Activated CD8-positive, alpha-beta T cell treated with anti-CD3 and anti-CD28 coated beads, Interleukin-2, amount 10 ng/mL, durations not matched to agents 7 days and 5 days (primary cell): ENCODE measurements around the gene NEO1. TPM values are rescaled to one million over a fixed set of nuclear protein-coding genes. Genes with fewer than 3 reads are reported as not detected.
A peak's percentile ranks its signal among the peaks of the same experiment; 100 is the strongest.

Source experiments
- ATAC-seq: fragments of 150-1000 bp; cut with Tn5 transposase; one replicate; pipeline ENCODE4 v1.10.0; 2021; ENCODE audit warnings: moderate library complexity
- CTCF ChIA-PET: fragments of 350-600 bp; sonication (Branson Sonifier 250); formaldehyde crosslinking; loops from one replicate; lab custom pipeline; 2021; ENCODE audit warnings: antibody characterized with exemption; lab: Charles Lee
- POLR2A ChIA-PET: fragments of 350-600 bp; sonication (Branson Sonifier 250); formaldehyde crosslinking; loops from one replicate; lab custom pipeline; 2021; ENCODE audit warnings: antibody characterized with exemption; lab: Charles Lee
- DNase-seq: peaks from one replicate; pipeline ENCODE4 v3.0.0-alpha.2; 2020
- H3K27ac Mint-ChIP-seq: one replicate; pipeline ENCODE4 v1.8.0; 2021; ENCODE audit warnings: mild to moderate bottlenecking, mixed read lengths
- H3K27me3 Mint-ChIP-seq: one replicate; pipeline ENCODE4 v1.8.0; 2021; ENCODE audit warnings: low read depth, mixed read lengths
- H3K36me3 Mint-ChIP-seq: one replicate; pipeline ENCODE4 v1.8.0; 2021; ENCODE audit warnings: low read depth, mixed read lengths
- H3K4me1 Mint-ChIP-seq: one replicate; pipeline ENCODE4 v1.8.0; 2021; ENCODE audit warnings: low read depth, mixed read lengths
- H3K4me3 Mint-ChIP-seq: one replicate; pipeline ENCODE4 v1.8.0; 2021; ENCODE audit warnings: mild to moderate bottlenecking, mixed read lengths
- H3K9me3 Mint-ChIP-seq: one replicate; pipeline ENCODE4 v1.8.0; 2022; ENCODE audit warnings: mixed read lengths; ENCODE audit not compliant: insufficient read depth
- total RNA-seq, 2 experiments: library from RNA; stranded (reverse); gene quantifications; one replicate each; pipeline ENCODE4 v1.2.3, GENCODE V29; 2021

The NEO1 gene
- total RNA-seq, 2 experiments from 2014 or later = 0.78 to 1.7 TPM

DNA sequence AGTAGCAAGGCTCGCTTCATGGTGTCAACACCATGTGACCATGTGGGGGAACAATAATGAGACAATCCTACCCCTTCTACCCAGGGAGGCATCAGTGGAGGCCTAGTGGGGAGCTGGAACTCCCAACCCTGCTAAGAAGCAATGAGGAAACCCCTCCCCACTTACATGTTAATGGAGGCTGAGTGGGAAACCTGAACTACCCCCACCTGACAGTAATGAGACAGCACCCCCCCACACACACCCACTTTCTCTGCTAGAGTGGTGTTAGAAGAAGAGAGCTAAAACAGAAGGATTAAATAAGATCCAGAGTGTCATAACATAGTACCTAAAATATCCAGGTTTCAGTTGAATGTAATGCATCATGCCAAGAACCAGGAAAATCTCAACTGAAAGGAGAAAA lies 78.6 kb downstream of the NEO1 start:
- POLR2A ChIA-PET = no interaction called here
- peaks cover 6% of the 10 kb centered on the region for H3K27me3 Mint-ChIP-seq
- H3K36me3 Mint-ChIP-seq = no peaks in the 10 kb centered on the region

DNA sequence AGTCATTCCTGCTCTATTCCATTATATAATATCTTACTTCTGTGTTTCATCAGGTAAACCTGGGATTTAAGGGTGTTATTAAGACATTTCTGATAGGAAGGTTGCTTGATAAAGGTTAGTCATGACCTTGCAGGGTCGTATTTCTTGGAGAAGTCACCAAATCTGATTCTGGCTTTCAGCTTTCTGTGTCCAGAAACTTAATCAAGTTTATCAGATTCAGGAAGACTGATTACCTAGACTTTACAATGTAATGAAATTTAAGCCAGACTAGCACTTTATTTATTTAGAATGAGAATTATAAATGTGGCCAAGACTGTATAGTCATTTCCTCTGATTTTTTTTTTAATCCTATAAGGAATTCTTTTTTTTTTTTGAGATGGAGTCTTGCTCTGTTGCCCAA lies 81.9 kb downstream of the NEO1 start:
- POLR2A ChIA-PET = no interaction called here
- no peaks in the 10 kb centered on the region for H3K4me1 Mint-ChIP-seq
- no peak for DNase-seq
- no peaks in the 10 kb centered on the region for H3K9me3 Mint-ChIP-seq
- no peaks in the 10 kb centered on the region for H3K36me3 Mint-ChIP-seq
- no peak for ATAC-seq
- no peak overlapping the region for H3K4me3 Mint-ChIP-seq
- no peak overlapping the region for H3K27ac Mint-ChIP-seq
- H3K27me3 Mint-ChIP-seq = peaks cover 6% of the 10 kb centered on the region
- CTCF ChIA-PET = no interaction called here

More for the DNA sequence above, 78.6 kb downstream of the NEO1 start:
- Mint-ChIP-seq H3K4me1 (no peaks in the 10 kb centered on the region), H3K27ac (no peak overlapping the region), H3K9me3 (no peaks in the 10 kb centered on the region), H3K4me3 (no peak overlapping the region)
- no peak for DNase-seq
- CTCF ChIA-PET = no interaction called here
- no peak for ATAC-seq

DNA sequence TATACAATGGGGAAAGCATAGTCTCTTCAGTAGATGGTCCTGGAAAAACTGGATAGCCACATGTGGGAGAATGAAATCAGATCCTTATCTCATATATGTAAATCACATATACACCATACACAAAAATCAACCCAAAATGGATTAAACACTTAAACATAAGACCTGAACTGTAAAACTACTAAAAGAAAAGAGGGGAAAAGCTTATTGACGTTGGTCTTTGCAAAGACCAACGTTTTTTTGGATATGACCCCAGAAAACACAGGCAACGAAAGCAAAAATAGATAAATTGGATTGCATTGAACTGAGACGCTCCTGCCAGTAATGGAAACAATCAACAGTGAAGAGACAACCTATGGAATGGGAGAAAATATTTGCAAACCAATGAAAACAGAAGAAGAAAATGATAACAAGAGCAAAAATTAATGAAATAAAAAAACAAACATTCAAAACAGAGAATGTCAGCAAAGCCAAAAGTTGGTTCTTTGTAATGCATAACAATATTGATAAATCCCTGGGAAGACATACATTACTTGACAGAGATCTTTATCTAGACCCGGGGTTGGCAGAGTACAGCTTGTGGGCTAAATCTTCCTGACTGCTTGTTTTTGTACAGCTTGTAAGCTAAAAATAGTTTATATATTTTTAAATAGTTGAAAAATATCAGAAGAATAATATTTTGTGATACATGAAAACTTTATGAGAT lies 86.9 kb downstream of the NEO1 start:
- ATAC-seq (no peak), DNase-seq (no peak)
- no peaks in the 10 kb centered on the region for H3K9me3 Mint-ChIP-seq
- ChIA-PET POLR2A (interaction anchor here (0.6 kb wide), 1 partner anchor 58 kb away, joined by 4 read pairs; no protein-coding TSS in a partner anchor), CTCF (no interaction called here)
- H3K36me3 Mint-ChIP-seq = peaks cover 3% of the 10 kb centered on the region
- H3K27ac Mint-ChIP-seq = no peak overlapping the region
- H3K4me3 Mint-ChIP-seq = no peak overlapping the region
- H3K4me1 Mint-ChIP-seq = peaks cover 17% of the 10 kb centered on the region
- no peaks in the 10 kb centered on the region for H3K27me3 Mint-ChIP-seq

DNA sequence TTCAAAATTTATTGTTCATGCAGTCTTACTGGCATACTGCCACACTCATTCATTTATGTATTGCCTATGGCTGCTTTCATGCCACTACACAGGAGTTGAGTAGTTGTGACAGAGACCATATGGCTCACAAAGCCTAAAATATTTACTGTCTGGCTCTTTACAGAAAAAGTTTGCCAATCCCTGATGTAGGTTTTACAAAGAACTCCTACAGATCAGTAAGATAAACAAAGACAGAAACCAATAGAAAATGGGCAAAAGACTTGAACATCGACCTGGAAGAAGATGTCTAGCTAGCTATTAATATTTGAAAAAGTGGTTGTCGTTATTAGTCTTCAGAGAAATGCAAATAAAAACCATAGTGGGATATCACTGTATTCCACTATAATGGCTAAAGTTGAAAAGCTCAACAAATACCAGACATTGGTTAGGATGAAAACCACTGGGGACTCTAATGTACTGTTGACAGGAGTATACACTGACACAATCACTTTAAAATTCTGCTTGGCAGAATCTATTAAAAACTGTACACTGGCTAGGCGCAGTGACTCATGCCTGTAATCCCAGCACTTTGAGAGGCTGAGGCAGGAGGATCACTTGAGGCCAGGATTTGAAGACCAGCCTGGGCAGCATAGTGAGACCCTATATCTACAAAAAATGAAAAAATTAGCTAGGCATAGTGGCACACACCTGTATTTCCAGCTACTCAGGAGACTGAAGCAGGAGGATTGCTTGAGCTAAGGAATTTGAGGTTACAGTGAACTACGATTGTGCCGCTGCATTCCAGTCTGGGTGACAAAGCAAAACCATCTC lies 87.7 kb downstream of the NEO1 start:
- Mint-ChIP-seq H3K27ac (no peak overlapping the region), H3K9me3 (no peaks in the 10 kb centered on the region), H3K36me3 (peaks cover 3% of the 10 kb centered on the region), H3K4me3 (no peak overlapping the region), H3K27me3 (peaks cover 2% of the 10 kb centered on the region), H3K4me1 (peaks cover 17% of the 10 kb centered on the region)
- ATAC-seq (no peak), DNase-seq (no peak)
- POLR2A ChIA-PET = interaction anchor here (0.6 kb wide), 1 partner anchor 58 kb away, joined by 4 read pairs; no protein-coding TSS in a partner anchor
- CTCF ChIA-PET = no interaction called here

GRCh38 chr15:73141216-73141900 lies 89.1 kb downstream of the NEO1 start:
- Mint-ChIP-seq H3K4me1 (peaks cover 17% of the 10 kb centered on the region), H3K36me3 (peaks cover 3% of the 10 kb centered on the region), H3K27me3 (peaks cover 2% of the 10 kb centered on the region), H3K4me3 (no peak overlapping the region), H3K9me3 (no peaks in the 10 kb centered on the region), H3K27ac (peak overlapping the region; percentile 5)
- ATAC-seq = no peak
- ChIA-PET POLR2A (no interaction called here), CTCF (interaction anchor here (2.1 kb wide), 1 partner anchor 13 kb away, joined by 5 read pairs; no protein-coding TSS in a partner anchor)
- DNase-seq = no peak

DNA sequence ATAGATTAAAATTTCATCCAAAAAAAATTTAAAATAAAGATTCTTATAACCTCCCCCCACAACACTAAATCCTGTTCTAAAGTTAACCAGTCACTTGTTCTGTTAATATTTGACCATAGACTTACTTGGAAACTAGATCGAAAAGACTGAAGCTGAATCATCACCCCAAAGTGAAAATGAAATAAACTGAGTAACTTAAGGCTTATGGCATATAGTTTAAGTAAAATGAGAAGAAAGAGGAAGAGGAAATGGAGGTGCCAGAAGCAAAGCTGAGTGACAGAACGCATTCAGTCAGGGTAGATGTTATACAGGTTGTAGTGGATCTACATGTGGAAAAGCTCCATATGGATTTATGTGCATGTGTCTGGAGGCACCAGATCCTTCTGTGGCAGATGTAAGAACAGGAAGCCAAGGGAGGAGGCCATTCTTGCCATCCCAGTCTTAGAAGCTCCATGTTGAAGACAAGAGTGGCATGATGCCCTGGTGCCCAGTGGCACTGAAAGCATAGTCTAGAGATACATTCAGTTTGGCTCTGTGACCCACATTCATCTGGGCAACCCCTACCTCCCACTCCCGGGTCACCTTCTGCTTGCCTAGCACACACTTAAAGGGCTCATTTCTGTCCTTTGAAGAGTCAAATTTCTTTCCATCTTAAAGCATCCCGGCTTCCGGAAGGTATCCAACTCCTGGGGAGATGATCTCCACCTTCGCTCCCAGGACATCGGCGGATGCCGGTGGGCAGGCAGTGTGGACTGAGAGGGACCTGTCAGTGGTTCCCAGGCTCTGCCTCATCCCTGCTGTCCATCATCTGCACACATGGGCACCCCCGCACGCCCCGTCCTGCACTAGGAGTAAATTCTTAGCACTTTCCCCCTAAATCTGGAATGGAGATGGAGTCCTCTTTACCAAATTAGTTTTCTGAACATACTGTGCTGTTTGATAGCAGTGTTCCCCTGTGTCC lies 90.8 kb downstream of the NEO1 start:
- peaks cover 3% of the 10 kb centered on the region for H3K36me3 Mint-ChIP-seq
- DNase-seq = no peak
- no peak for ATAC-seq
- CTCF ChIA-PET = interaction anchor here (2.1 kb wide), 1 partner anchor 14 kb away, joined by 5 read pairs; no protein-coding TSS in a partner anchor
- peaks cover 17% of the 10 kb centered on the region for H3K4me1 Mint-ChIP-seq
- no peak overlapping the region for H3K4me3 Mint-ChIP-seq
- POLR2A ChIA-PET = no interaction called here
- H3K27ac Mint-ChIP-seq = peak overlapping the region; percentile 31
- no peaks in the 10 kb centered on the region for H3K9me3 Mint-ChIP-seq
- H3K27me3 Mint-ChIP-seq = peaks cover 2% of the 10 kb centered on the region

DNA sequence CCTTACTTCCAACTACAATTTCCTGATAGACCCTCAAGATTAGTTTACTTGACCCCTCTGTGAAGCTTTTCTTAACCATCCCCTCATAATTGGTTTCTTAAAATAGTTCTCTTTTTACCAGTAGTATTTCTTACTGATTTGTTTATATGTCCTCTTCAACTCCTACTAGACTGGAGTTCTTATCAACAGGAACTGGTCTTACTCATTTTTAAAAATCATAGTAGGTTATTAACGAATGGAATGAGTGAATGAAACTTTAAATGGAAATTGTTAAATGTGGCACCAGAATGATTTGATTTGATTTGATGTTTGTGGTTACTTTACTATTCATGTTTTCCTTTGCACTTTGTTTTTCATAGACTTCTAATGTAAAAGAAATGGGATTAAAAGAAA lies 91.5 kb downstream of the NEO1 start:
- H3K27ac Mint-ChIP-seq = no peak overlapping the region
- no peak for ATAC-seq

GRCh38 chr15:73146419-73146818 lies 94.2 kb downstream of the NEO1 start:
- no peak for ATAC-seq
- Mint-ChIP-seq H3K36me3 (peaks cover 3% of the 10 kb centered on the region), H3K27me3 (peaks cover 4% of the 10 kb centered on the region), H3K9me3 (no peaks in the 10 kb centered on the region), H3K4me1 (peaks cover 17% of the 10 kb centered on the region), H3K4me3 (no peak overlapping the region), H3K27ac (no peak overlapping the region)
- DNase-seq = no peak
- POLR2A ChIA-PET = no interaction called here
- CTCF ChIA-PET = interaction anchor here (0.9 kb wide), 1 partner anchor 424 kb away, joined by 3 read pairs; no protein-coding TSS in a partner anchor

More for the DNA sequence above, 91.5 kb downstream of the NEO1 start:
- DNase-seq = no peak
- ChIA-PET POLR2A (no interaction called here), CTCF (no interaction called here)
- H3K4me1 Mint-ChIP-seq = peaks cover 17% of the 10 kb centered on the region
- peaks cover 2% of the 10 kb centered on the region for H3K27me3 Mint-ChIP-seq
- H3K36me3 Mint-ChIP-seq = peaks cover 3% of the 10 kb centered on the region
- no peaks in the 10 kb centered on the region for H3K9me3 Mint-ChIP-seq
- H3K4me3 Mint-ChIP-seq = no peak overlapping the region

DNA sequence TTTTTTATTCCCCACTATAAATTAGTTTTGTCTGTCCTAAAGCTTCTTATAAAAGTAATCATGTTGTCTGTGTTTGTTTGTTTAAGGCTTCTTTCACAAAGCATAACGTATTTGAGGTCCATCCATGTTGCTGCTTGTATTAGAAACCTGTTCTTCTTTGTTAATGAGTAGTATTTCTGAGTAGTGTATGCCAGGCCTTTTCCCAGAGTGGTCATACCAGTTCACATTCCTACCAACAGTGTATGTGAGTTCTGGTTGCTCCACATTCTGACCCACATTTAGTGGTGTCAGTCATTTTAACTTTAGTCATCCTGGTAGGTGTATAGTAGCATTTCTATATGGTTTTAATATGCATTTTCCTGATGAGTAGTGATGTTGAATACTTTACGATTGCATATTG lies 98.6 kb downstream of the NEO1 start:
- DNase-seq = no peak
- no peak for ATAC-seq
- Mint-ChIP-seq H3K27ac (no peak overlapping the region), H3K27me3 (peaks cover 2% of the 10 kb centered on the region), H3K36me3 (peaks cover 2% of the 10 kb centered on the region), H3K4me1 (no peaks in the 10 kb centered on the region), H3K4me3 (no peak overlapping the region), H3K9me3 (peaks cover 15% of the 10 kb centered on the region)
- ChIA-PET POLR2A (no interaction called here), CTCF (no interaction called here)

DNA sequence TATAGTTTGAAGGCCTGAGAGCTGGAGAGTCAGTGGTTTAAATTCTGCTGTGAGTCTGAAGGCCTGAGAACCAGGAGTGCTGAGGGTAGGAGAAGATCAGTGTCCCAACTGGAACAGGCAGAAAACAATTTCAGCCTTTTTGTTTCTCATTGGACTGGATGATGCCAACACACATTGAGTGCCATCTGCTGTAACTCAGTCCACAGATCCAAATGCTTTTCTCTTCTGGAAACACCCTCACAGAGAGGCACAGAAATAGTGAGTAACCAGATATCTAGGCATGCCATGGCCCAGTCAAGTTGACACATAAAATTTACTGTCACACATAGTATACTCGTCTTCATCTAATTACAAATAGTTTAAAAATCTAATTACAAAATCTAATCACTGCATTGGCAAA lies 100.8 kb downstream of the NEO1 start:
- Mint-ChIP-seq H3K4me1 (no peaks in the 10 kb centered on the region), H3K27me3 (peaks cover 2% of the 10 kb centered on the region), H3K36me3 (peaks cover 2% of the 10 kb centered on the region), H3K27ac (no peak overlapping the region), H3K9me3 (peaks cover 18% of the 10 kb centered on the region), H3K4me3 (no peak overlapping the region)
- CTCF ChIA-PET = no interaction called here
- ATAC-seq = no peak
- no peak for DNase-seq
- POLR2A ChIA-PET = no interaction called here

- Mint-ChIP-seq H3K27ac (no peak overlapping the region), H3K27me3 (peaks cover 2% of the 10 kb centered on the region), H3K9me3 (peaks cover 18% of the 10 kb centered on the region), H3K4me3 (no peak overlapping the region), H3K4me1 (no peaks in the 10 kb centered on the region), H3K36me3 (peaks cover 2% of the 10 kb centered on the region)
- ChIA-PET POLR2A (no interaction called here), CTCF (no interaction called here)
- ATAC-seq (no peak), DNase-seq (no peak)
Measured at GRCh38 chr15:73153447-73153846, 101.2 kb downstream of the NEO1 start.
